Aorta (tissue), 5 donors: ENCODE results near the gene TSGA10IP. TPM values are rescaled to one million over a fixed set of nuclear protein-coding genes. Genes with fewer than 3 reads are reported as not detected.
A peak's percentile ranks its signal among the peaks of the same experiment; 100 is the strongest.

Experiments used
- ATAC-seq: fragments of 200-7000 bp; cut with Tn5 transposase; one replicate; pipeline ENCODE4 v1.9.1; 2022; ENCODE audit warnings: moderate library complexity; ENCODE audit not compliant: low FRiP score
- DNase-seq, 2 donors: peaks; one replicate each; pipeline ENCODE4 v3.0.0-alpha.2; 2020
- H3K27ac ChIP-seq, 2 donors: one replicate each; pipeline ENCODE4 v1.5.1; 2013; ENCODE audit warnings: low read length in 2 of 2, mild to moderate bottlenecking in 2 of 2, moderate library complexity in 2 of 2, control low read depth in 1 of 2, inconsistent platforms in 1 of 2, low read depth in 1 of 2
- H3K27me3 ChIP-seq, 2 donors: one replicate each; pipeline ENCODE4 v1.6.1; 2013; ENCODE audit warnings: control low read depth in 1 of 2, low read length in 1 of 2, mild to moderate bottlenecking in 1 of 2, moderate library complexity in 1 of 2; ENCODE audit not compliant: insufficient read depth in 2 of 2, control insufficient read depth in 1 of 2
- H3K36me3 ChIP-seq, 2 donors: one replicate each; pipeline ENCODE4 v1.6.1; 2013; ENCODE audit warnings: control low read depth in 1 of 2, low read length in 1 of 2, mild to moderate bottlenecking in 1 of 2; ENCODE audit not compliant: insufficient read depth in 2 of 2, control insufficient read depth in 1 of 2
- H3K4me1 ChIP-seq, 2 donors: one replicate each; pipeline ENCODE4 v1.6.1; 2013; ENCODE audit warnings: low read length in 2 of 2, control low read depth in 1 of 2, mild to moderate bottlenecking in 1 of 2, moderate library complexity in 1 of 2; ENCODE audit not compliant: insufficient read depth in 2 of 2, control insufficient read depth in 1 of 2
- H3K4me3 ChIP-seq, 2 donors: one replicate each; pipeline ENCODE4 v1.5.1; 2013; ENCODE audit warnings: low read length in 2 of 2, control low read depth in 1 of 2, mild to moderate bottlenecking in 1 of 2
- H3K9me3 ChIP-seq: one replicate; pipeline ENCODE4 v1.6.1; 2013; ENCODE audit warnings: mild to moderate bottlenecking, low read length; ENCODE audit not compliant: control insufficient read depth
- WGBS, 2 donors: extraction: QIAGEN DNeasy Blood & Tissue Kit; methylation state at CpG; one replicate each; pipeline ENCODE4 v1.1.7; 2013; 5-methylcytosine and 5-hydroxymethylcytosine counted together
- intact Hi-C, 2 donors: fragments of 100-400 bp; cut with DNase I; formaldehyde crosslinking; loops; one replicate each; pipeline versions ENCODE4 v1.14.2 to v1.15.0; 2022
- polyA plus RNA-seq, 2 donors: library from polyadenylated mRNA; stranded (reverse); fragments of 200-250 nt; gene quantifications; one replicate each; pipeline ENCODE4 v1.2.3, GENCODE V29; 2013
- total RNA-seq, 2 donors: library from RNA; stranded (reverse); fragmentation: NEBNext Ultra II Directional; extraction: Animal tissue kit (Norgen Biotek cat#: 25700); gene quantifications; one replicate each; pipeline ENCODE4 v1.2.1, GENCODE V29; 2021
- donor health status: healthy with polysubstance abuse.
- donor health status: Bipolar disorder and iron deficiency.
- donor health status: DM: no; HTN: no; CAD: no.
- donor health status: DM: no; HTN: no; CAD: no.
- donor health status: DM: yes; HTN: yes; CAD: no.

TSGA10IP gene
- total and polyA plus RNA-seq, 4 donors = not detected

DNA sequence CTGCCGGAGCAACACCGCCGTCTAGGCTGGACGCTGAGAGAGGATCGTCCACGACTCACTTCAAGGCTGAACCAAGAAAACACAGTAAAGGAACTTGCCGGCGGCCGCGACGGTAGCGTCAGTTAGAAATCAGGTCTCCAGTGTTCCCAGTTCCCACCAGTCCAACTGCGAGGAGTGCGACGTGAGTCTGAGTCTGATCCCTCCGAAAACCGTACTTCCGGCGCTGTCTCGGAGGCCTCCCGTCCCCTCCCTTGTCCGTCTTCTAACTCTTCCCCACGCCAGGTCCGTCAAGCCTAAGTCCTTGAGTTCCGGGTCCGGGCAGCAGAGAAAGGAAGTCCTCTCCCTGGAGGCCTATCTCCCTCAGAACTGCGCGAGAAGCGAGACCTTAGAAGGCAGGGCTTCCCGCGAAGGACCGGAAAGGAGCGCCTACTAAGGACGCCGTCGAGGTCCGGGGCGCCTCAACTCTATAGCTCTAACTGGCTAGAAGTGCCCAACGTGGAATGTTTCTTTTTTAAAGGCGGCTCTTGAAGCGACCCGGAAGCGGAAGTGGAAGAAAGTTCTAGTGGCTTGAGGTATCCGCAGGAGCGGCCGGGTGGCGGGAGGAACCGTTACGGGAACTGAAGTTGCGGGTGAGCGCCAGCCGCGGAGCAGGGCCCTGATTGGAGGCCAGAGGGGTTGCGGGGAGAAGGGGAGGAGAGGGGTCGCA lies 56.8 kb downstream of the TSGA10IP start, which contains the start of the genes BANF1 and EIF1AD:
TSS of gene BANF1 (plus strand) at position 562 of the 706 bp plus-strand sequence. CDS start 748 bp downstream, outside the sequence.
TSS of gene EIF1AD (minus strand) at position 216 of the 706 bp plus-strand sequence. CDS start 1,768 bp downstream, outside the sequence.
- H3K36me3 ChIP-seq = peaks cover 3 to 11% of the 10 kb centered on the region in 2 donors
- no peaks in the 10 kb centered on the region for H3K9me3 ChIP-seq
- 0 to 1% methylated on average over 55 of the region's 55 CpGs for WGBS, 2 donors
- peak; percentile 96 for ATAC-seq
- DNase-seq = peak; percentile 94 to 95
- peak within 1 kb of the TSS; percentile 65 to 95 for H3K27ac ChIP-seq
- H3K4me1 ChIP-seq = no peaks in the 10 kb centered on the region
- intact Hi-C loops = loop anchor here in 1 of 2 donors (2.0 to 5.0 kb wide), 2 partner anchors 19 to 115 kb away; partner anchors contain the start of gene FIBP
- H3K27me3 ChIP-seq = no peaks in the 10 kb centered on the region
- peak within 1 kb of the TSS; percentile 72 to 95 for H3K4me3 ChIP-seq

DNA sequence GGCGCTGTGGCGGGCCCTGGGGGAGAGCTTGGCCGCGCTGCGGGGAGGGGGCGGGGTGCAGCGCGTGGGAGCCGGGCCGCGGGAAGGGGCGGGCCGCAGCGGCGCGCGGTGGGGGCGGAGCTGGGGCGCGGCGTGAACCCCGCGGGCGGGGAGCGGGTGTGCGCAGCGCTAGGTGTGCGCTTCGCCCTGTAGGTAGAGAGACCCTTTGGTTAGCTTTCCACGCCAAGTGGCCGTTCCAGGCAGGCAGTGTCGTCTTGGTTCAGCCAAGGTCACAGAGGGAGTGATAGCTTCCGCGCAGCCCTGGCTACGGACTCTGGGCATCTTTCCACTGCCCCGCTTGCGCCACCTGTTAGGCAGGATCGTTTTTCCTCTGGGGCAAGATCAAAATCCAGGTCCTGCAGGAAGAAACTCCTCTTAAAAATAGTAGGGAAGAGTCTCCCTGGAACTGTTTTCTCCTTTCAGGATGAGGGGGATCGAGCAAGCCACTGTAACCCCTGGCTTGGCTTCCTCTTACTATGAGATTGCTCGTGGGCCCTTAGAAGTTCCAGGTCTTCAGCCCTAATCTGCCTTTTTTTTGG lies 57.5 kb downstream of the TSGA10IP start:
- DNase-seq (no peak), ATAC-seq (peak; percentile 91)
- Histone ChIP-seq H3K4me3 (peak overlapping the region; percentile 69 to 72), H3K9me3 (no peaks in the 10 kb centered on the region), H3K4me1 (no peaks in the 10 kb centered on the region), H3K36me3 (peaks cover 3 to 9% of the 10 kb centered on the region in 2 donors), H3K27me3 (no peaks in the 10 kb centered on the region), H3K27ac (peak overlapping the region; percentile 65 to 95)
- intact Hi-C loops = loop anchor here in 1 of 2 donors (2.0 to 5.0 kb wide), 2 partner anchors 18 to 115 kb away; partner anchors contain the start of gene FIBP
- WGBS, 2 donors = 0 to 1% methylated on average over 27 to 40 of the region's 40 CpGs

DNA sequence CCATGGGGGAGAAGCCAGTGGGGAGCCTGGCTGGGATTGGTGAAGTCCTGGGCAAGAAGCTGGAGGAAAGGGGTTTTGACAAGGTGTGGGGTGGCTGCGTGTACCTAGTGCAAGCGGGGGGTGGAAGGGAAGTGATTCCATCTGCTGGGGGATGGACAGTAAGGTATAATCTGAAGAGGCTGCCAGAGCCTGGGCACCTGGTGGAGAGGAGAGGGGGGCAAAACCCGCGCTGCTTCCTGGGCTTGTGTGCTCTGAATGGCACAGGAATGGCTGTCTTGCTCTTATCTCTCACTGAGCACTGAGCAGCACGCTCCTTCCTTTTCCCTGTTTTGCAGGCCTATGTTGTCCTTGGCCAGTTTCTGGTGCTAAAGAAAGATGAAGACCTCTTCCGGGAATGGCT lies 58.0 kb downstream of the TSGA10IP start:
- ATAC-seq = no peak
- intact Hi-C loops = loop anchor here in 1 of 2 donors (2.0 to 5.0 kb wide), 2 partner anchors 18 to 116 kb away; partner anchors contain the start of gene FIBP

DNA sequence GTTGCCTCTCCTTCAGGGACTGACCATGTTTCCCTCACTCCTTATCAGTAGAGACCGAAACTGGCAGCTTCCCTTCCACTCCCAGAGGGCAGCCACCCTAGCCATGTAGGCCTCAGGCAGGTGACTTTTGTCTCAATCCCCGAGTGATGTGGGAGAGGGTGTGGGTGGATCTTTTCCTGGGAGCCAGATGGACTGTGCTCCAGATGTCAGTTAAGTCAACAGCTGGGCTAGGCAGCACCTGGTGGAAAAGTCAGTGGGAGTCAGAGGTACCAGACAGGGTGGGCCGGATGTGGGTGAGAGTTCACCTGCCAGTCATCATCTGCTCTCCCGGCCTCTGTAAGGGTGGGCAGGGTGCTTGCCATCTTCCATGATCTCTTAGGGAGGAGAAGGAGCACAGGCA lies 58.9 kb downstream of the TSGA10IP start:
- H3K27ac ChIP-seq = no peak overlapping the region
- peaks cover 1 to 3% of the 10 kb centered on the region in 2 donors for H3K36me3 ChIP-seq
- DNase-seq (peak in 1 of 2 donors; percentile 22), ATAC-seq (no peak)
- no peak overlapping the region for H3K4me3 ChIP-seq
- 66 to 71% methylated on average over 4 of the region's 4 CpGs for WGBS, 2 donors
- intact Hi-C loops = loop anchor here in 1 of 2 donors (5.0 kb wide), 1 partner anchor 117 kb away; the partner anchor contains the start of gene FIBP
- no peaks in the 10 kb centered on the region for H3K9me3 ChIP-seq
- no peaks in the 10 kb centered on the region for H3K4me1 ChIP-seq
- no peaks in the 10 kb centered on the region for H3K27me3 ChIP-seq

More for the DNA sequence above, 58.0 kb downstream of the TSGA10IP start:
- Histone ChIP-seq H3K4me1 (no peaks in the 10 kb centered on the region), H3K36me3 (peaks cover 3 to 6% of the 10 kb centered on the region in 2 donors), H3K27me3 (no peaks in the 10 kb centered on the region), H3K9me3 (no peaks in the 10 kb centered on the region), H3K27ac (peak overlapping the region in 1 of 2 donors; percentile 95), H3K4me3 (peak overlapping the region in 1 of 2 donors; percentile 72)
- WGBS, 2 donors = 50 to 55% methylated on average over 6 of the region's 6 CpGs
- DNase-seq = peak in 1 of 2 donors; percentile 38

DNA sequence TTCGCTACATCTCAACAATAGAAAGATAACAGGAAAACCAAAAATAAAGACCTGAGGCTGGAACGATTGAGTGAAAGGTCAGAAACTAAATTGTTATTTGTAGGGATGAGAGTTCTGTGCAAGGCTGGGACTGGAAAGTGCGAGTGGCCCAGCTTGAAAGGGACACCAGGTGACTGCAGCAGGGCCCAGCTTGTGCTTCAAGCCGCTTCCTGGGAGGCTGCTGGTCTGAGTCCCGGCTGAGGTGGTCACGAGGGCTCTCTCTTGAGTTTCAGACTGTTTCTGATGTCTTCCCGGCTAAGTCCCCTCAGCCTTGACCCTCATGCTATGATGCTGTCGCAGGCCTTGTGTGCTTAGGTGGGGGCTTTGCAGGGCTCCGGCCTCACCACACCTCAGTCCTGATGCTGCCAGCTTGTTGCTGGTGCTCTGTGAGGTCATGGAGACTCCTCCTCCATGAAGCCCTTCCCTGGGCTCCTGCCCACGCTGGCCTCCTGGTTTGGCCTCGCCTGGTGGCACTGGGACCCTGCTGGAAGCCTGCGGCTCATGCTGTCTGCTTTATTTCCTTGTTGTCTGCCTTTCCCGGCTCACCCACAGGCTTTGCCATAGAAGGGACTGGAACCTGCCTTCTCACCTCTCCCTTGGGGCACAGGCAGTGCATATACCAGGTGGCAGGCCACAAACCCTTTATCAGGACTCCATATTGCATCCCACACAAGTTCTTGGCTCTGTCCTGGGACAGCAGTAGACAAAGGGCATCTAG lies 61.0 kb downstream of the TSGA10IP start:
- 79 to 80% methylated on average over 13 of the region's 13 CpGs for WGBS, 2 donors
- intact Hi-C loops = no loop called here
- H3K9me3 ChIP-seq = no peaks in the 10 kb centered on the region
- no peaks in the 10 kb centered on the region for H3K4me1 ChIP-seq
- no peak for ATAC-seq
- no peaks in the 10 kb centered on the region for H3K27me3 ChIP-seq
- peak in 1 of 2 donors; percentile 36 for DNase-seq
- no peak overlapping the region for H3K4me3 ChIP-seq
- H3K36me3 ChIP-seq = no peaks in the 10 kb centered on the region
- peak overlapping the region in 1 of 2 donors; percentile 23 for H3K27ac ChIP-seq

DNA sequence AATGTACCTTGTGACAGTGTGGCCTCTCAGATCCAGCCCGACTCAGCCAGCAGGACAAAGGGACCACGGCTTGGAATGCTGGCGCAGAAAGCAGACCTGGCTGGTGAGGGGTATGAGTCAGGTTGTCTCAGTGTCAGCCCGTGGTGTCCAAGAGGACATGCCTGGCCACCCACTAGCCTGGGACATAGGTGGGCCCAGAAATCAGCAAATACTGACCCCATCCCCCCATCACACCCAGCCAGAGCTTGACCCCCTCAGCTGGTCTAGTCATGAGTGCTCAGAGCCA lies 61.6 kb downstream of the TSGA10IP start:
- H3K27me3 ChIP-seq = no peaks in the 10 kb centered on the region
- 62 to 66% methylated on average over 4 of the region's 4 CpGs for WGBS, 2 donors
- no peaks in the 10 kb centered on the region for H3K36me3 ChIP-seq
- H3K9me3 ChIP-seq = no peaks in the 10 kb centered on the region
- ATAC-seq (no peak), DNase-seq (peak in 1 of 2 donors; percentile 21)
- H3K4me1 ChIP-seq = no peaks in the 10 kb centered on the region
- intact Hi-C loops = no loop called here
- no peak overlapping the region for H3K4me3 ChIP-seq
- peak overlapping the region in 1 of 2 donors; percentile 34 for H3K27ac ChIP-seq

DNA sequence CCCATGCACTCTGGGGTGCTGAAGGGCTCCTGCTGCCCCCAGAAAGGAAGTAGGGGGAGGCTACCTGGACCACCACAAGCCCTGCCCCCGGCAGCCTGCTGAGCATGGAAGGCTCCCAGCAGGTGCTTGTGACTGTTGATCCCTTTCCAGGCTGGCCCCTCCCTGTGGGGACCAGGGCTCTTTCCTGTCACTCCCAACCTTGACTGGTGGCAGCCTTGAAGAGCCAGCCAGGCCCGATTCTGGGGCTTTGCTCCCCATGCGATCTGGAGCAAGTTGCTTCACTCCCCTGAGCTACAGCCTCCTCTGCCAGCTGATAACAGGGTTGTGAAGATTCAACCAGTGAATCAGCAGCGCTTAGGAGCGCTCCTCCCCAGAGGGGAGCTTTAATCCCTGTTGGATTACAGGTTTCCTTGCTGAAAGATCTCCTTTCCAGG lies 61.9 kb downstream of the TSGA10IP start:
- H3K27ac ChIP-seq = peak overlapping the region in 1 of 2 donors; percentile 34
- ATAC-seq (no peak), DNase-seq (peak in 1 of 2 donors; percentile 48)
- no peak overlapping the region for H3K4me3 ChIP-seq
- H3K9me3 ChIP-seq = no peaks in the 10 kb centered on the region
- intact Hi-C loops = no loop called here
- H3K27me3 ChIP-seq = no peaks in the 10 kb centered on the region
- no peaks in the 10 kb centered on the region for H3K4me1 ChIP-seq
- H3K36me3 ChIP-seq = no peaks in the 10 kb centered on the region
- 63% methylated on average over 5 of the region's 5 CpGs for WGBS, 2 donors

DNA sequence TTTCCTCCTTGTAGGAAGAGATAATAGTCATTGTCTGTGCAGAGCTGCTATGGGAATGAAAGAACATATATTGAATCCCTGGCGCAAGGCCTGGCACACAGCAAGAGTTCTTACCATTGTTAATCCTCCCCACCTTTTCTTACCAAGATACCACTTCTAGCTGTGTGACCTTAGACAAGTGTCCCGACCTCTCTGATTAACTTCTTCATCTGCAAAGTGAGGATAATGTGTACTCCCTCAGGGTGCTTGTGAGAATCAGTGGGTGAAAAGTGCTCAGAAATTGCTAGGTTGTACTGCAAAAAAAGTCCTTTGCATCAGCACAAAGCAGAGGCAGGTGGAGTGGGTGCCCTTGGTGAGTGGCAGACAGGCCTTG lies 62.8 kb downstream of the TSGA10IP start:
- no peaks in the 10 kb centered on the region for H3K9me3 ChIP-seq
- WGBS, 2 donors = 93 to 94% methylated on average over 2 of the region's 2 CpGs
- no peaks in the 10 kb centered on the region for H3K4me1 ChIP-seq
- H3K27me3 ChIP-seq = no peaks in the 10 kb centered on the region
- no peak for ATAC-seq
- DNase-seq = no peak
- H3K4me3 ChIP-seq = no peak overlapping the region
- intact Hi-C loops = no loop called here
- no peaks in the 10 kb centered on the region for H3K36me3 ChIP-seq
- H3K27ac ChIP-seq = no peak overlapping the region
